ENCODE results near the gene NPAT. TPM values are rescaled to one million over a fixed set of nuclear protein-coding genes. Genes with fewer than 3 reads are reported as not detected.

Gene NPAT
- 38.2 TPM for total RNA-seq
- polyA plus RNA-seq = 5.9 TPM

DNA sequence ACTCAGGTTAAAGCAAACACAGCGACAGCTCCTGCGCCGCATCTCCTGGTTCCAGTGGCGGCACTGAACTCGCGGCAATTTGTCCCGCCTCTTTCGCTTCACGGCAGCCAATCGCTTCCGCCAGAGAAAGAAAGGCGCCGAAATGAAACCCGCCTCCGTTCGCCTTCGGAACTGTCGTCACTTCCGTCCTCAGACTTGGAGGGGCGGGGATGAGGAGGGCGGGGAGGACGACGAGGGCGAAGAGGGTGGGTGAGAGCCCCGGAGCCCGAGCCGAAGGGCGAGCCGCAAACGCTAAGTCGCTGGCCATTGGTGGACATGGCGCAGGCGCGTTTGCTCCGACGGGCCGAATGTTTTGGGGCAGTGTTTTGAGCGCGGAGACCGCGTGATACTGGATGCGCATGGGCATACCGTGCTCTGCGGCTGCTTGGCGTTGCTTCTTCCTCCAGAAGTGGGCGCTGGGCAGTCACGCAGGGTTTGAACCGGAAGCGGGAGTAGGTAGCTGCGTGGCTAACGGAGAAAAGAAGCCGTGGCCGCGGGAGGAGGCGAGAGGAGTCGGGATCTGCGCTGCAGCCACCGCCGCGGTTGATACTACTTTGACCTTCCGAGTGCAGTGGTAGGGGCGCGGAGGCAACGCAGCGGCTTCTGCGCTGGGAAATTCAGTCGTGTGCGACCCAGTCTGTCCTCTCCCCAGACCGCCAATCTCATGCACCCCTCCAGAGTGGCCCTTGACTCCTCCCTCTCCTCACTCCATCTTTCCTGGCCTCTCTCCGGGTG is at the start of gene NPAT, which contains the start of gene ATM:
Gene NPAT (minus strand): TSS at position 65 of the 774 bp plus-strand sequence. CDS start 102 bp downstream, outside the sequence.
Gene ATM (plus strand): TSS at position 494 of the 774 bp plus-strand sequence. CDS start 4,558 bp downstream, outside the sequence.
- peak; percentile 97 for DNase-seq (ENCODE audit: extremely low spot score)
- Histone ChIP-seq H3K4me3 (ENCODE audit: low read depth, low read length) (peak within 1 kb of the TSS; percentile 73), H3K36me3 (ENCODE audit: insufficient read depth) (no peaks in the 10 kb centered on the region), H3K4me1 (ENCODE audit: insufficient read depth) (peaks cover 7% of the 10 kb centered on the region), H3K27ac (ENCODE audit: low read depth) (peak within 1 kb of the TSS; percentile 93)
- WGBS = under 1% methylated on average over 70 of the region's 70 CpGs

DNA sequence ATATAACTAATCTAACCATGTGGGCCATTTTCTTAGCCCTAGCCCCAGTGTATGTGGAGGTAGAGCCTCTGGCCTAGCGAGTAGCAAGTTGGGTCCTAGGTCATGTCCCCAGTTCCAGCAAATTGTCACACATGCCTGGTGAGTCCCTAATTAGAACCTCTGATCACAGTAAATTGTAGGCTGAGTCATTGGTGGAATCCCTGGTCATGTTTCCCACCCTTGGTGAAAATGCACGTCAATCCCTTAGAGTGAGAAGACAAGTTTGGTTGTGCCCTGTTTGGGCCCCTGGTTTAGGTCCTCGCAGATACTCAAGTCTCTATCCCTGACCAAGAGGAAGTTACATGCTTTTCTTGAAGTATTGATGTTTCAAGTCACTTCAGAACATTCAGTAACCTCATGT is 47.1 kb upstream of the NPAT start:
- Histone ChIP-seq H3K4me3 (ENCODE audit: low read depth, low read length) (no peak overlapping the region), H3K4me1 (ENCODE audit: insufficient read depth) (no peaks in the 10 kb centered on the region), H3K36me3 (ENCODE audit: insufficient read depth) (no peaks in the 10 kb centered on the region), H3K27ac (ENCODE audit: low read depth) (no peak overlapping the region)
- WGBS = 94% methylated on average over 3 of the region's 3 CpGs
- DNase-seq (ENCODE audit: extremely low spot score) = no peak

- whole genome bisulfite sequencing = 96% methylated on average over 1 of the region's 1 CpG
- Histone ChIP-seq H3K27ac (ENCODE audit: low read depth) (no peak overlapping the region), H3K36me3 (ENCODE audit: insufficient read depth) (peaks cover 3% of the 10 kb centered on the region), H3K4me1 (ENCODE audit: insufficient read depth) (no peaks in the 10 kb centered on the region), H3K4me3 (ENCODE audit: low read depth, low read length) (no peak overlapping the region)
- no peak for DNase-seq (ENCODE audit: extremely low spot score)
Measured at GRCh38 chr11:108253176-108253575, 30.7 kb upstream of the NPAT start.

DNA sequence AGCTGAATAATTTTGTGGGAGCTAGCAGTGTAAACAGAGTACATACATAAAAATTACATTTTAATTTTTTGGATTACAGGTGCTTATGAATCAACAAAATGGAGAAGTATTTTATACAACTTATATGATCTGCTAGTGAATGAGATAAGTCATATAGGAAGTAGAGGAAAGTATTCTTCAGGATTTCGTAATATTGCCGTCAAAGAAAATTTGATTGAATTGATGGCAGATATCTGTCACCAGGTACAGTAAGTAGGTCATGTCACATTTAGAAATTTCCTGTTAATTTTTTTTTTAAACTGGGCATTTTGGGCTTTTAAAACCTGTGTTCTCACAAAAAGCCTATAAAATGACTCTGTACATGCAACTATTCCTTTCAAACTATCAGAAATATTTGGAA is 24.4 kb upstream of the NPAT start:
- DNase-seq (ENCODE audit: extremely low spot score) = no peak
- no peak overlapping the region for H3K4me3 ChIP-seq (ENCODE audit: low read depth, low read length)
- no peaks in the 10 kb centered on the region for H3K4me1 ChIP-seq (ENCODE audit: insufficient read depth)
- no peak overlapping the region for H3K27ac ChIP-seq (ENCODE audit: low read depth)
- 85% methylated on average over 2 of the region's 2 CpGs for WGBS
- peaks cover 5% of the 10 kb centered on the region for H3K36me3 ChIP-seq (ENCODE audit: insufficient read depth)

GRCh38 chr11:108246308-108246707 is 23.9 kb upstream of the NPAT start:
- no peak overlapping the region for H3K27ac ChIP-seq (ENCODE audit: low read depth)
- H3K36me3 ChIP-seq (ENCODE audit: insufficient read depth) = peaks cover 5% of the 10 kb centered on the region
- 97% methylated on average over 3 of the region's 3 CpGs for WGBS
- H3K4me3 ChIP-seq (ENCODE audit: low read depth, low read length) = no peak overlapping the region
- H3K4me1 ChIP-seq (ENCODE audit: insufficient read depth) = no peaks in the 10 kb centered on the region
- no peak for DNase-seq (ENCODE audit: extremely low spot score)

- WGBS = 97% methylated on average over 2 of the region's 2 CpGs
- Histone ChIP-seq H3K36me3 (ENCODE audit: insufficient read depth) (peaks cover 2% of the 10 kb centered on the region), H3K27ac (ENCODE audit: low read depth) (no peak overlapping the region), H3K4me1 (ENCODE audit: insufficient read depth) (no peaks in the 10 kb centered on the region), H3K4me3 (ENCODE audit: low read depth, low read length) (no peak overlapping the region)
- DNase-seq (ENCODE audit: extremely low spot score) = no peak
Measured at GRCh38 chr11:108242422-108242821, 20.0 kb upstream of the NPAT start.

GRCh38 chr11:108241330-108242037 is 19.0 kb upstream of the NPAT start:
- Histone ChIP-seq H3K4me3 (ENCODE audit: low read depth, low read length) (no peak overlapping the region), H3K27ac (ENCODE audit: low read depth) (no peak overlapping the region), H3K36me3 (ENCODE audit: insufficient read depth) (peaks cover 2% of the 10 kb centered on the region), H3K4me1 (ENCODE audit: insufficient read depth) (no peaks in the 10 kb centered on the region)
- WGBS = 92% methylated on average over 4 of the region's 4 CpGs
- DNase-seq (ENCODE audit: extremely low spot score) = no peak

GRCh38 chr11:108239076-108239475 is 16.6 kb upstream of the NPAT start:
- no peak for DNase-seq (ENCODE audit: extremely low spot score)
- Histone ChIP-seq H3K27ac (ENCODE audit: low read depth) (no peak overlapping the region), H3K4me1 (ENCODE audit: insufficient read depth) (no peaks in the 10 kb centered on the region), H3K36me3 (ENCODE audit: insufficient read depth) (peaks cover 2% of the 10 kb centered on the region), H3K4me3 (ENCODE audit: low read depth, low read length) (no peak overlapping the region)

DNA sequence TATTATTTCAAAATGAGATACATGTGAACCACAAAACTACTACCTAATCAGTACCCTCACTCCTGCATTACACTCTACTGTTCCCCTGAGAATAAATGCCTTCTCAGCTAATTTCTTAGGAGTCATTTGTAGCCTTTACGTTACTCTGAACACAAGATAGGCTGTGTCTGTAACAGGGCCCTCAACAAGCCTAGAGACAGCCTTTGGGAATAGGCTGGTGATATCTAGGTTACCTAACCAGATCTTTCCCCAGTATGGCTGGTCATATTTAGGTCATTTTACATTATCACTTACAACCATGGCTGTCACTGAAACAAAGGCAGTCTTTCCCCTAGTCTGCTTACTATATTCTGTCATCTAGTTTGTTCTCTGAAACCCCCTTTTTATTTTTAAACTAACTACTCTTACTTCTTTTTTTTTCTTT is 14.6 kb upstream of the NPAT start:
- 87% methylated on average over 1 of the region's 1 CpG for WGBS
- Histone ChIP-seq H3K36me3 (ENCODE audit: insufficient read depth) (no peaks in the 10 kb centered on the region), H3K4me3 (ENCODE audit: low read depth, low read length) (no peak overlapping the region), H3K27ac (ENCODE audit: low read depth) (no peak overlapping the region), H3K4me1 (ENCODE audit: insufficient read depth) (no peaks in the 10 kb centered on the region)
- DNase-seq (ENCODE audit: extremely low spot score) = no peak

GRCh38 chr11:108235633-108236032 is 13.2 kb upstream of the NPAT start:
- H3K27ac ChIP-seq (ENCODE audit: low read depth) = no peak overlapping the region
- WGBS = 97% methylated on average over 2 of the region's 2 CpGs
- H3K36me3 ChIP-seq (ENCODE audit: insufficient read depth) = no peaks in the 10 kb centered on the region
- H3K4me3 ChIP-seq (ENCODE audit: low read depth, low read length) = no peak overlapping the region
- no peak for DNase-seq (ENCODE audit: extremely low spot score)
- H3K4me1 ChIP-seq (ENCODE audit: insufficient read depth) = no peaks in the 10 kb centered on the region

- H3K36me3 ChIP-seq (ENCODE audit: insufficient read depth) = peaks cover 2% of the 10 kb centered on the region
- no peak overlapping the region for H3K4me3 ChIP-seq (ENCODE audit: low read depth, low read length)
- no peak overlapping the region for H3K27ac ChIP-seq (ENCODE audit: low read depth)
- 84% methylated on average over 1 of the region's 1 CpG for WGBS
- H3K4me1 ChIP-seq (ENCODE audit: insufficient read depth) = no peaks in the 10 kb centered on the region
- DNase-seq (ENCODE audit: extremely low spot score) = no peak
Measured at GRCh38 chr11:108235192-108235591, 12.8 kb upstream of the NPAT start.

DNA sequence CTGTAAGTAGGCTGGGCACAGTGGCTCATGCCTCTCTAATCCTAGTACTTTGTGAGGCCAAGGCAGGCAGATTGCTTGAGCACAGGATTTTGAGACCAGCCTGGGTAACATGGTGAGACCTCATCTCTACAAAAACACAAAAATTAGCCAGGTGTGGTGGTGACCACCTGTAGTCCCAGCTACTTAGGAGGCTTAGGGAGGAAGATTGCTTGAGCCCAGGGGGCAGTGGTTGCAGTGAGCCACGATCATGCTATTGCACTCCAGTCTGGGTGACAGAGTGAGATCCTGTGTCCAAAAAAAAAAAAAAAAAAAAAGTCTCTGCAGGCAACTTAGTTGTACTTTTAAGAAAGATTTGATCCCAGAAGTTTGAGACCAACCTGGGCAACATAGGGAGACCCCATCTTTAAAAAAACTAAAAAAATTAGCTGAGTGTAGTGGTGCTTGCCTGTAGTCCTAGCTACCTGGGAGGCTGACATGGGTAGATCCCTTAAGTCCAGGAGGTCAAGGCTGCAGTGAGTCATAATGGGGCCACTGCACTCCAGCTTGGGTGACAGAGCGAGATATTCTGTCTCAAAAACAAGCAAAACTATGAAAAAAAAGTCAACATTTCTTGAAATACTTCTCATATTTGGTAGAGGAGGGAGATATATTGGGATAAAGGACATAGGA is 11.0 kb upstream of the NPAT start:
- 96% methylated on average over 2 of the region's 2 CpGs for WGBS
- Histone ChIP-seq H3K27ac (ENCODE audit: low read depth) (no peak overlapping the region), H3K4me3 (ENCODE audit: low read depth, low read length) (no peak overlapping the region), H3K36me3 (ENCODE audit: insufficient read depth) (peaks cover 2% of the 10 kb centered on the region), H3K4me1 (ENCODE audit: insufficient read depth) (no peaks in the 10 kb centered on the region)
- DNase-seq (ENCODE audit: extremely low spot score) = no peak

- Histone ChIP-seq H3K4me3 (ENCODE audit: low read depth, low read length) (no peak overlapping the region), H3K27ac (ENCODE audit: low read depth) (no peak overlapping the region), H3K4me1 (ENCODE audit: insufficient read depth) (peaks cover 2% of the 10 kb centered on the region), H3K36me3 (ENCODE audit: insufficient read depth) (peaks cover 2% of the 10 kb centered on the region)
- 80% methylated on average over 2 of the region's 2 CpGs for WGBS
- DNase-seq (ENCODE audit: extremely low spot score) = no peak
Measured at GRCh38 chr11:108228251-108228650, 5.8 kb upstream of the NPAT start.

- Histone ChIP-seq H3K36me3 (ENCODE audit: insufficient read depth) (peaks cover 2% of the 10 kb centered on the region), H3K4me1 (ENCODE audit: insufficient read depth) (peaks cover 3% of the 10 kb centered on the region), H3K27ac (ENCODE audit: low read depth) (no peak overlapping the region), H3K4me3 (ENCODE audit: low read depth, low read length) (no peak overlapping the region)
- 92% methylated on average over 2 of the region's 2 CpGs for WGBS
- DNase-seq (ENCODE audit: extremely low spot score) = no peak
Measured at GRCh38 chr11:108226036-108226435, 3.6 kb upstream of the NPAT start.

Measured in urinary bladder (tissue), 4 donors.